ENCODE results near the gene TSTD1. TPM values are rescaled to one million over a fixed set of nuclear protein-coding genes. Genes with fewer than 3 reads are reported as not detected.

The TSTD1 gene
- polyA plus RNA-seq, 3 donors, result 9.9 to 20.3 (median 11.8) TPM

DNA sequence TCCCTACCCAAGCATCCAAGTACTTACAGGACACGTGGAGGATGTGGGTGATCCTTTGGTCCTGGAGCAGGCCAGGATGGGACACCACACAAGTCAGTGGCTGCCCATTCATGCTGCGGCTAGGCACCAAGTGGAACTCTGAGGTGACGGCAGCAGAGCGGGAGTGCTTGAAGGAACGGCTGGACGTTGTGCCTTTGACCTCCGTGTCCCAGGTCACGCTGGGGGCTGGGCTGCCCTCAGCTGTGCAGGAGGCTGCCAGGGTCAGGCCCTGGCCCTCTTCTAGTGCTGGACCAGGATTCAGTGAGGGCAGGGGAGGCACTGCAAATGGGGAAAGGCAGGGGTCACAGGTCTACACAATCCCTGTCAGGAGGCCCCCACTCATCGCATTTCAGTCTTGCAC is 38.7 kb upstream of the TSTD1 start:
- H3K9me3 Mint-ChIP-seq, result no peaks in the 10 kb centered on the region
- intact Hi-C loops (cut with micrococcal nuclease), result no loop called here

DNA sequence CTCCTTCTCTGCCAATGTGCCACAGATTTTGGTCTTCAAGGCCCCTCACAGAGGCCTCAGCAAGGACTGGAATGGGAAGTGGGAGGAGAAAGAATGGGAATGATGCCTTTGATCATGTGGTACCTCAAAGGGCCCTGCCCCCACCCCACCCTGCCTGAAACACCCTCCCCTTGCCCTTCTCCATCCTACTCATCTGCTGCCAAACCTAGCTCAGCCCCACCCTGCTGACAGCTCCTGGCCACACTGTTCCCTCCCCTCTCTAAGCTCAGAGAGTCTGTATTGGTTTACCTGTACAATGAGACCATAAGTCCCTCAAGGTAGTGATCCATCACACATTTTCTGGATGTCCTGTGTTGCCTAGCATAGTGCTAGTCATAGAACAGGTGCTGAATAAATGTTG is 37.6 kb upstream of the TSTD1 start:
- intact Hi-C loops (cut with micrococcal nuclease), result no loop called here
- H3K27me3 ChIP-seq (ENCODE audit: control insufficient read depth in 2 of 2, insufficient read depth in 2 of 2, low read length in 2 of 2), result no peaks in the 10 kb centered on the region
- H3K79me2 ChIP-seq (ENCODE audit: insufficient read depth, low read length), result peaks cover under 1% of the 10 kb centered on the region
- no peaks in the 10 kb centered on the region for H3K9me3 ChIP-seq (replicated peaks in 1 of 2; ENCODE audit: control insufficient read depth in 1 of 2, insufficient read depth in 1 of 2, low read length in 2 of 2)
- peaks cover 4 to 6% of the 10 kb centered on the region in 2 donors for H3K36me3 Mint-ChIP-seq
- H2AFZ ChIP-seq (ENCODE audit: insufficient read depth, low read depth, low read length, poor library complexity, severe bottlenecking), result no peak overlapping the region
- TF ChIP-seq, protein P1, sequence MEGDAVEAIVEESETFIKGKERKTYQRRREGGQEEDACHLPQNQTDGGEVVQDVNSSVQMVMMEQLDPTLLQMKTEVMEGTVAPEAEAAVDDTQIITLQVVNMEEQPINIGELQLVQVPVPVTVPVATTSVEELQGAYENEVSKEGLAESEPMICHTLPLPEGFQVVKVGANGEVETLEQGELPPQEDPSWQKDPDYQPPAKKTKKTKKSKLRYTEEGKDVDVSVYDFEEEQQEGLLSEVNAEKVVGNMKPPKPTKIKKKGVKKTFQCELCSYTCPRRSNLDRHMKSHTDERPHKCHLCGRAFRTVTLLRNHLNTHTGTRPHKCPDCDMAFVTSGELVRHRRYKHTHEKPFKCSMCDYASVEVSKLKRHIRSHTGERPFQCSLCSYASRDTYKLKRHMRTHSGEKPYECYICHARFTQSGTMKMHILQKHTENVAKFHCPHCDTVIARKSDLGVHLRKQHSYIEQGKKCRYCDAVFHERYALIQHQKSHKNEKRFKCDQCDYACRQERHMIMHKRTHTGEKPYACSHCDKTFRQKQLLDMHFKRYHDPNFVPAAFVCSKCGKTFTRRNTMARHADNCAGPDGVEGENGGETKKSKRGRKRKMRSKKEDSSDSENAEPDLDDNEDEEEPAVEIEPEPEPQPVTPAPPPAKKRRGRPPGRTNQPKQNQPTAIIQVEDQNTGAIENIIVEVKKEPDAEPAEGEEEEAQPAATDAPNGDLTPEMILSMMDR (IDR thresholded peaks at IDR 0.05), result no peak
- H3K27ac ChIP-seq (ENCODE audit: low read depth in 1 of 2, low read length in 2 of 2), result no peak overlapping the region
- H3K4me1 Mint-ChIP-seq, result peaks cover 34% of the 10 kb centered on the region
- peak overlapping the region in 2 of 7 donors; percentile 17 to 57 for H3K27ac Mint-ChIP-seq
- no peak overlapping the region for H3K4me2 ChIP-seq (replicated peaks; ENCODE audit: extremely low read depth, low read length, poor library complexity, severe bottlenecking)
- no peak overlapping the region for H3K4me3 ChIP-seq (replicated peaks in 1 of 3; ENCODE audit: low read depth in 2 of 3, low read length in 3 of 3)
- H3K9me3 Mint-ChIP-seq, result no peaks in the 10 kb centered on the region
- no peaks in the 10 kb centered on the region for H3K27me3 Mint-ChIP-seq (ENCODE audit: low read depth in 3 of 3)
- no peak overlapping the region for H3K4me3 Mint-ChIP-seq
- H3K4me1 ChIP-seq (ENCODE audit: control insufficient read depth in 1 of 2, insufficient read depth in 2 of 2, low read length in 2 of 2), result peaks cover 25 to 32% of the 10 kb centered on the region in 2 donors
- DNase-seq, result no peak
- no peaks in the 10 kb centered on the region for H4K20me1 ChIP-seq (ENCODE audit: insufficient read depth, low read length)
- no peaks in the 10 kb centered on the region for H3K36me3 ChIP-seq (replicated peaks in 1 of 2; ENCODE audit: control insufficient read depth in 1 of 2, insufficient read depth in 2 of 2, low read length in 2 of 2)
- no peak overlapping the region for H3K9ac ChIP-seq (ENCODE audit: insufficient read depth, low read length, poor library complexity, severe bottlenecking)

More for the DNA sequence above, 38.7 kb upstream of the TSTD1 start:
- Histone ChIP-seq H3K4me3 (replicated peaks in 1 of 3; ENCODE audit: low read depth in 2 of 3, low read length in 3 of 3) (no peak overlapping the region), H3K79me2 (ENCODE audit: insufficient read depth, low read length) (no peaks in the 10 kb centered on the region), H3K36me3 (replicated peaks in 1 of 2; ENCODE audit: control insufficient read depth in 1 of 2, insufficient read depth in 2 of 2, low read length in 2 of 2) (no peaks in the 10 kb centered on the region), H2AFZ (ENCODE audit: insufficient read depth, low read depth, low read length, poor library complexity, severe bottlenecking) (no peak overlapping the region), H3K27ac (ENCODE audit: low read depth in 1 of 2, low read length in 2 of 2) (no peak overlapping the region), H3K4me1 (ENCODE audit: control insufficient read depth in 1 of 2, insufficient read depth in 2 of 2, low read length in 2 of 2) (peaks cover 21 to 32% of the 10 kb centered on the region in 2 donors), H3K27me3 (ENCODE audit: control insufficient read depth in 2 of 2, insufficient read depth in 2 of 2, low read length in 2 of 2) (no peaks in the 10 kb centered on the region), H3K4me2 (replicated peaks; ENCODE audit: extremely low read depth, low read length, poor library complexity, severe bottlenecking) (no peak overlapping the region), H4K20me1 (ENCODE audit: insufficient read depth, low read length) (no peaks in the 10 kb centered on the region), H3K9me3 (replicated peaks in 1 of 2; ENCODE audit: control insufficient read depth in 1 of 2, insufficient read depth in 1 of 2, low read length in 2 of 2) (no peaks in the 10 kb centered on the region), H3K9ac (ENCODE audit: insufficient read depth, low read length, poor library complexity, severe bottlenecking) (no peak overlapping the region)
- no peak for DNase-seq
- no peaks in the 10 kb centered on the region for H3K27me3 Mint-ChIP-seq (ENCODE audit: low read depth in 3 of 3)
- peaks cover 36% of the 10 kb centered on the region for H3K4me1 Mint-ChIP-seq
- WGBS (ENCODE audit: insufficient coverage), result 94% methylated on average over 8 of the region's 9 CpGs
- H3K27ac Mint-ChIP-seq, result peak overlapping the region in 1 of 7 donors; percentile 8
- peaks cover 4 to 10% of the 10 kb centered on the region in 2 donors for H3K36me3 Mint-ChIP-seq
- H3K4me3 Mint-ChIP-seq, result no peak overlapping the region
- TF ChIP-seq, protein P1 (IDR thresholded peaks at IDR 0.05), result no peak

All from CD14-positive monocyte (primary cell).